ENCODE data around the gene MRPL11. TPM values are rescaled to one million over a fixed set of nuclear protein-coding genes. Genes with fewer than 3 reads are reported as not detected.
"Not testable (repeated sequence)": the region's sequence is repeated elsewhere in the genome, so short reads cannot be mapped to it uniquely, and the experiment has no call there.

MRPL11 gene
- total RNA-seq, 1 experiment from 2014 or later = 105 TPM

GRCh38 chr11:66431287-66431686 is 7.4 kb downstream of the MRPL11 start:
- H3K27ac Mint-ChIP-seq = peak overlapping the region in 1 of 3 experiments; percentile 1; a peak in 1 of 7 replicates
- not testable (repeated sequence) for H2BK120ac ChIP-seq (ENCODE audit: low read depth, low read length, poor library complexity, severe bottlenecking); H3K9ac ChIP-seq (ENCODE audit: extremely low read depth, insufficient read length, low read length); H2AK5ac ChIP-seq (ENCODE audit: insufficient read length, low read length); H3K4me2 ChIP-seq (ENCODE audit: insufficient read depth, insufficient read length, low read length); H3K79me1 ChIP-seq (ENCODE audit: insufficient read depth, low read depth, low read length, poor library complexity, severe bottlenecking); H3K27me3 Mint-ChIP-seq (ENCODE audit: low read depth); H4K5ac ChIP-seq (ENCODE audit: insufficient read length, low read depth, low read length); H3K79me2 ChIP-seq (ENCODE audit: insufficient read depth, low read length); DNase-seq; H4K20me1 ChIP-seq (ENCODE audit: control insufficient read depth, insufficient read depth, insufficient read length); H3K9me3 ChIP-seq (ENCODE audit: control insufficient read depth, low read depth, low read length); H2BK5ac ChIP-seq (ENCODE audit: insufficient read length, low read length); H3K56ac ChIP-seq (ENCODE audit: insufficient read length, low read depth, low read length); H3K23ac ChIP-seq (ENCODE audit: insufficient read length, low read depth, low read length); H3K27me3 ChIP-seq (ENCODE audit: insufficient read depth, low read length); H3K14ac ChIP-seq (ENCODE audit: insufficient read depth, low read length); H3K9me3 Mint-ChIP-seq; H3K4ac ChIP-seq (ENCODE audit: low read depth, low read length); H4K8ac ChIP-seq (replicated peaks; ENCODE audit: insufficient read length, low read depth, low read length); H2AFZ ChIP-seq (ENCODE audit: low read length); H3K4me1 Mint-ChIP-seq; H2BK20ac ChIP-seq (ENCODE audit: low read depth, low read length, poor library complexity, severe bottlenecking); H4K91ac ChIP-seq (ENCODE audit: insufficient read length, low read depth, low read length); H3T11ph ChIP-seq (ENCODE audit: low read length); H3K18ac ChIP-seq (ENCODE audit: insufficient read length, low read depth, low read length); H3K23me2 ChIP-seq (ENCODE audit: insufficient read length, low read depth, low read length, poor library complexity, severe bottlenecking); H2BK15ac ChIP-seq (ENCODE audit: low read depth, low read length); H3K27ac ChIP-seq (ENCODE audit: insufficient read length, low read depth, low read length); H3K4me1 ChIP-seq (ENCODE audit: insufficient read depth, low read length); H3K4me3 Mint-ChIP-seq; H2BK12ac ChIP-seq (ENCODE audit: insufficient read length, low read depth, low read length)
- H3K36me3 Mint-ChIP-seq (ENCODE audit: insufficient read depth in 1 of 3, low read depth in 3 of 3) = peaks cover 14 to 29% (median 22%) of the 10 kb centered on the region in 3 experiments; a peak in 6 of 7 replicates
